AML-193 (cell line): Measurements from ENCODE around the gene MARCHF10.

ENCODE experiments used
- DNase-seq, 2 experiments: peaks; one replicate each; lab custom pipeline; 2025; lab: John Stamatoyannopoulos, UW

The MARCHF10 gene

GRCh38 chr17:62751060-62751691 lies 56.9 kb downstream of the MARCHF10 start:
- DNase-seq: no peak

GRCh38 chr17:62750631-62751051 lies 57.5 kb downstream of the MARCHF10 start:
- no peak for DNase-seq

GRCh38 chr17:62749926-62750325 lies 58.2 kb downstream of the MARCHF10 start:
- DNase-seq: no peak

- DNase-seq: no peak
These were observed 61.2 kb downstream of the MARCHF10 start for GRCh38 chr17:62746941-62747340.

GRCh38 chr17:62745806-62746205 lies 62.3 kb downstream of the MARCHF10 start:
- DNase-seq: no peak

- DNase-seq: no peak
These were observed 63.9 kb downstream of the MARCHF10 start for GRCh38 chr17:62744259-62744658.

- DNase-seq: no peak
These were observed 66.8 kb downstream of the MARCHF10 start for GRCh38 chr17:62741290-62741689.

GRCh38 chr17:62739645-62740388 lies 68.3 kb downstream of the MARCHF10 start:
- DNase-seq: no peak

GRCh38 chr17:62738281-62738680 lies 69.8 kb downstream of the MARCHF10 start:
- DNase-seq: no peak

GRCh38 chr17:62737513-62737912 lies 70.6 kb downstream of the MARCHF10 start:
- no peak for DNase-seq

- no peak for DNase-seq
These were observed 73.0 kb downstream of the MARCHF10 start for GRCh38 chr17:62735044-62735651.

GRCh38 chr17:62732125-62732524 lies 76.0 kb downstream of the MARCHF10 start:
- DNase-seq: no peak

GRCh38 chr17:62727916-62728672 lies 80.0 kb downstream of the MARCHF10 start:
- DNase-seq: no peak

- no peak for DNase-seq
These were observed 82.3 kb downstream of the MARCHF10 start for GRCh38 chr17:62725791-62726249.

- DNase-seq: no peak
These were observed 83.5 kb downstream of the MARCHF10 start for GRCh38 chr17:62724398-62725146.

- DNase-seq: no peak
These were observed 84.3 kb downstream of the MARCHF10 start for GRCh38 chr17:62723842-62724241.

GRCh38 chr17:62722625-62723024 lies 85.5 kb downstream of the MARCHF10 start:
- no peak for DNase-seq

GRCh38 chr17:62720126-62720850 lies 87.8 kb downstream of the MARCHF10 start:
- DNase-seq: peak; percentile 25 to 28

- DNase-seq: no peak
These were observed 88.5 kb downstream of the MARCHF10 start for GRCh38 chr17:62719586-62719985.

- DNase-seq: no peak
These were observed 89.7 kb downstream of the MARCHF10 start for GRCh38 chr17:62718429-62718828.

- no peak for DNase-seq
These were observed 90.2 kb downstream of the MARCHF10 start for GRCh38 chr17:62717889-62718288.
